ENCODE measurements around the gene KATNB1.

DNA sequence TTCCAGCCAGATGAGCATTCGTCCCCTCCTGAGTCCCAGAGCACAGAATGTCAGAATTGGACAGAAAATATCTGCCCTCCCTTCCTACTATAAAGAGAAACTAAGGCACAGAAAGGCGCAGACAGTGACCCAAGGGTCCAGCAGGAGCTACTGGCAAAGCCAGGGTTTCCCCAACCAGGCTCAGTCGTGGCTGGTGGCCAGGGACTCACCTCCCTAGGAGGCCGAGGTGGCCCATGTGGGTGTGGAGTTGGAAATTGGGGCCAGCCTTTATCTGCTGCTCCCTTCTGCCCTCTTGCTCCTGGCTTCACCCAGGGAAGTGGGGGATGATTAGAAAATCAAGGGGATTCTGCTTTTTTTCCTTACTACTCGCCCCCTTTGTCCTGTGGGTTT lies 39.9 kb upstream of the KATNB1 start:
- TF ChIP-seq CTCF (IDR thresholded peaks at IDR 0.05; ENCODE audit: low read length) (no peak), EZH2 (IDR thresholded peaks at IDR 0.05; ENCODE audit: borderline replicate concordance, low read length) (no peak)
